Astrocyte (in vitro differentiated cells and primary cell): ENCODE results near the gene DGKG. TPM values are rescaled to one million over a fixed set of nuclear protein-coding genes. Genes with fewer than 3 reads are reported as not detected.

Experiments used
- DNase-seq: peaks from one replicate; pipeline ENCODE4 v3.0.0-alpha.2; 2010; ENCODE audit warnings: low read depth
- FAIRE-seq: peaks from 2 replicates; lab custom pipeline; 2011; peaks lifted over from hg19 to GRCh38; lab: Jason Lieb, UNC
- H2AFZ ChIP-seq: 2 replicates; pipeline ENCODE4 v1.6.0; 2012; ENCODE audit warnings: low read depth, low read length, inconsistent platforms
- H3K27ac ChIP-seq: 2 replicates; pipeline ENCODE4 v1.5.1; 2011; ENCODE audit warnings: low read depth, low read length, inconsistent platforms
- H3K27me3 ChIP-seq: 2 replicates; pipeline ENCODE4 v1.6.0; 2011; ENCODE audit warnings: low read length, inconsistent platforms; ENCODE audit not compliant: insufficient read depth
- H3K36me3 ChIP-seq: 2 replicates; pipeline ENCODE4 v1.5.1; 2011; ENCODE audit warnings: low read length, inconsistent platforms; ENCODE audit not compliant: insufficient read depth
- H3K4me1 ChIP-seq: 2 replicates; pipeline ENCODE4 v1.5.1; 2011; ENCODE audit warnings: low read length, inconsistent platforms; ENCODE audit not compliant: insufficient read depth
- H3K4me2 ChIP-seq: 2 replicates; pipeline ENCODE4 v1.6.0; 2012; ENCODE audit warnings: low read length, inconsistent platforms
- H3K4me3 ChIP-seq: 2 replicates; pipeline ENCODE4 v1.5.1; 2011; ENCODE audit warnings: low read depth, mild to moderate bottlenecking, low read length, inconsistent platforms; ENCODE audit not compliant: insufficient read depth
- H3K79me2 ChIP-seq: 2 replicates; pipeline ENCODE4 v1.6.0; 2012; ENCODE audit warnings: mild to moderate bottlenecking, low read length, inconsistent platforms; ENCODE audit not compliant: insufficient read depth
- H3K9ac ChIP-seq: 2 replicates; pipeline ENCODE4 v1.6.0; 2012; ENCODE audit warnings: mild to moderate bottlenecking, low read length, inconsistent platforms
- H3K9me3 ChIP-seq: 2 replicates; pipeline ENCODE4 v1.5.1; 2012; ENCODE audit warnings: low read depth, mild to moderate bottlenecking, low read length, inconsistent platforms; ENCODE audit not compliant: insufficient read depth
- H4K20me1 ChIP-seq: 2 replicates; pipeline ENCODE4 v1.6.0; 2012; ENCODE audit warnings: low read length, inconsistent platforms; ENCODE audit not compliant: insufficient read depth
- H3K27ac Mint-ChIP-seq: one replicate; pipeline ENCODE4 v1.8.0; 2021; ENCODE audit warnings: mild to moderate bottlenecking, mixed read lengths; ENCODE audit not compliant: unreplicated experiment
- H3K27me3 Mint-ChIP-seq: one replicate; pipeline ENCODE4 v1.8.0; 2021; ENCODE audit warnings: low read depth, mixed read lengths; ENCODE audit not compliant: unreplicated experiment
- H3K36me3 Mint-ChIP-seq: one replicate; pipeline ENCODE4 v1.8.0; 2021; ENCODE audit warnings: low read depth, mixed read lengths; ENCODE audit not compliant: unreplicated experiment
- H3K4me1 Mint-ChIP-seq: one replicate; pipeline ENCODE4 v1.8.0; 2021; ENCODE audit warnings: low read depth, mixed read lengths; ENCODE audit not compliant: unreplicated experiment
- H3K4me3 Mint-ChIP-seq: one replicate; pipeline ENCODE4 v1.8.0; 2021; ENCODE audit warnings: mild to moderate bottlenecking, moderate library complexity, mixed read lengths; ENCODE audit not compliant: unreplicated experiment
- H3K9me3 Mint-ChIP-seq: one replicate; pipeline ENCODE4 v1.8.0; 2021; ENCODE audit warnings: mild to moderate bottlenecking, mixed read lengths; ENCODE audit not compliant: unreplicated experiment
- EZH2 ChIP-seq: IDR thresholded peaks from 2 replicates; pipeline ENCODE4 v1.6.1; 2012; ENCODE audit warnings: mild to moderate bottlenecking, low read length, inconsistent platforms; ENCODE audit not compliant: insufficient read depth
- total RNA-seq: library from RNA; stranded (reverse); gene quantifications from 2 replicates; pipeline ENCODE4 v1.2.1, GENCODE V29; 2021
- TF ChIP-seq, protein P1 (sequence below): IDR thresholded peaks from 2 replicates; pipeline ENCODE4 v1.5.1; 2011; ENCODE audit warnings: low read depth, mild to moderate bottlenecking, inconsistent platforms, low read length, moderate library complexity; ENCODE audit not compliant: insufficient read depth

DGKG gene
- total RNA-seq, 1 donor from 2014 or later = 0.64 TPM

DNA sequence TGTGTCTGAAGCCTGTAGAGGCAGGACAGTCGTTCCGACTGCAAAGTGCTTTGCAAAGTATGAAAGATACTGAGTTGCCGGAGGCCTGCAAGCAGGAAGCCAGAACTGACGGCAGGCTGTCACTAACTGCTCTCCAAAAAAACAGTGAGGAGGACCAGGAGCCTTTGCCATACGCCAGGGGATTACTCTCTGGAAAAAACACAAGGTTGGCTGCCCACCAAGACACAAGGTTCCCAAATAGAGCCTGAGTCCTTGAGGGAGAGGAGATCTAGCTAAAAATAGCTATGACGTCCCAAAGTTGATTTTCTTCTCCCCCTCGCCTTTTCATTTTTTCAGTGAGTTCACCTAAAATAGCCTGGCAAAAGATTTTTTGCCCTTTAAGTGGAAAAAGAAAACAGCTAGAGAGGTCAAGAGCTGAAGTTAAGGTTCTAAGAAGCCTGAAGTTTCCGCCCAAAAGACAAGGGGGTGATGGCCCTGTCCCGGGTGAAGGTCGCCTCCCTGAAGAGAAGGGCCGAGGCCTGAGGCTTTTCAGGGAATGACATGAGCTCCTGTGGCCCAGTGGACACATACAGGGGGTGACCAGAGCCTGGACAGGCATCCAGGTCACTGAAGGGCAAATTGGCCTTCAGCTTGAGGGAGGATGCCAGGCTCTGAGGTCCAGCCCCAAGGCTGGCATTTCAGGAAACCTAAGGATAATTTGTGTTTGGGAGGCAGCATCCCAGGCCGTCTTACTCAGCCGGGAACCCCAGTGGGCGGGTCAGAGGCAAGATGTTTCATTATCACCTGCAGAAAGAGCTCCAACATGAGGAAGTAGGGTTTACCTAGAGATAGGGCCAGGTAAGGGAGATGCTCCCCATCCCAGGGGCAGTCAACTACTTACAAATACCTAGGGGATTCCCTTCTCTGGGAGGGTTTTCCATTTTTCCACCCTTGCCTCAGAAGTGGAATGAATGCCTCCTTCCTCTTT is 44.9 kb upstream of the DGKG start:
- Mint-ChIP-seq H3K36me3 (no peaks in the 10 kb centered on the region), H3K9me3 (peaks cover 15% of the 10 kb centered on the region), H3K4me3 (no peak overlapping the region), H3K27me3 (peaks cover 35% of the 10 kb centered on the region), H3K27ac (no peak overlapping the region), H3K4me1 (no peaks in the 10 kb centered on the region)
- Histone ChIP-seq H3K36me3 (no peaks in the 10 kb centered on the region), H3K4me1 (no peaks in the 10 kb centered on the region), H3K4me2 (no peak overlapping the region), H3K4me3 (no peak overlapping the region), H3K27me3 (peaks cover 6% of the 10 kb centered on the region), H3K27ac (no peak overlapping the region), H2AFZ (no peak overlapping the region), H3K9me3 (no peaks in the 10 kb centered on the region), H4K20me1 (no peaks in the 10 kb centered on the region), H3K9ac (no peak overlapping the region), H3K79me2 (no peaks in the 10 kb centered on the region)
- FAIRE-seq = no peak
- DNase-seq = no peak
- no peak for TF ChIP-seq EZH2
- TF ChIP-seq, protein P1, sequence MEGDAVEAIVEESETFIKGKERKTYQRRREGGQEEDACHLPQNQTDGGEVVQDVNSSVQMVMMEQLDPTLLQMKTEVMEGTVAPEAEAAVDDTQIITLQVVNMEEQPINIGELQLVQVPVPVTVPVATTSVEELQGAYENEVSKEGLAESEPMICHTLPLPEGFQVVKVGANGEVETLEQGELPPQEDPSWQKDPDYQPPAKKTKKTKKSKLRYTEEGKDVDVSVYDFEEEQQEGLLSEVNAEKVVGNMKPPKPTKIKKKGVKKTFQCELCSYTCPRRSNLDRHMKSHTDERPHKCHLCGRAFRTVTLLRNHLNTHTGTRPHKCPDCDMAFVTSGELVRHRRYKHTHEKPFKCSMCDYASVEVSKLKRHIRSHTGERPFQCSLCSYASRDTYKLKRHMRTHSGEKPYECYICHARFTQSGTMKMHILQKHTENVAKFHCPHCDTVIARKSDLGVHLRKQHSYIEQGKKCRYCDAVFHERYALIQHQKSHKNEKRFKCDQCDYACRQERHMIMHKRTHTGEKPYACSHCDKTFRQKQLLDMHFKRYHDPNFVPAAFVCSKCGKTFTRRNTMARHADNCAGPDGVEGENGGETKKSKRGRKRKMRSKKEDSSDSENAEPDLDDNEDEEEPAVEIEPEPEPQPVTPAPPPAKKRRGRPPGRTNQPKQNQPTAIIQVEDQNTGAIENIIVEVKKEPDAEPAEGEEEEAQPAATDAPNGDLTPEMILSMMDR = no peak

DNA sequence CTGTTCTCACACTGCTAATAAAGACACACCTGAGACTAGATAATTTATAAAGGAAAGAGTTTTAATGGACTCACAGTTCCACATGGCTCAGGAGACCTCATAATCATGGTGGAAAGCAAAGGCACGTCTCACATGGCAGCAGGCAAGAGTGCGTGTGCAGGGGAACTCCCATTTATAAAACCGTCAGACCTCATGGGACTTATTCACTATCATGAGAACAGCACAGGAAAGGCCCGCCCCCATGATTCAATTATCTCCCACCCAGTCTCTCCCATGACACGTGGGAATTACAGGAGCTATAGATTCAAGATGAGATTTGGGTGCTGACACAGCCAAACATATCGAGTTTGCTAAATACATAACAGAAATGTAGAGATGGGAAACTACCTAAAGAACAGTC is 39.5 kb upstream of the DGKG start:
- Histone ChIP-seq H3K27ac (no peak overlapping the region), H3K79me2 (no peaks in the 10 kb centered on the region), H4K20me1 (no peaks in the 10 kb centered on the region), H3K4me3 (no peak overlapping the region), H3K36me3 (no peaks in the 10 kb centered on the region), H3K9me3 (no peaks in the 10 kb centered on the region), H3K4me1 (no peaks in the 10 kb centered on the region), H3K4me2 (no peak overlapping the region), H3K9ac (no peak overlapping the region), H2AFZ (no peak overlapping the region), H3K27me3 (peaks cover 6% of the 10 kb centered on the region)
- Mint-ChIP-seq H3K36me3 (no peaks in the 10 kb centered on the region), H3K4me3 (no peak overlapping the region), H3K27ac (no peak overlapping the region), H3K9me3 (peaks cover 2% of the 10 kb centered on the region), H3K27me3 (peaks cover 1% of the 10 kb centered on the region), H3K4me1 (peaks cover 11% of the 10 kb centered on the region)
- no peak for DNase-seq
- no peak for FAIRE-seq
- TF ChIP-seq EZH2 = no peak
- TF ChIP-seq, protein P1 = no peak

DNA sequence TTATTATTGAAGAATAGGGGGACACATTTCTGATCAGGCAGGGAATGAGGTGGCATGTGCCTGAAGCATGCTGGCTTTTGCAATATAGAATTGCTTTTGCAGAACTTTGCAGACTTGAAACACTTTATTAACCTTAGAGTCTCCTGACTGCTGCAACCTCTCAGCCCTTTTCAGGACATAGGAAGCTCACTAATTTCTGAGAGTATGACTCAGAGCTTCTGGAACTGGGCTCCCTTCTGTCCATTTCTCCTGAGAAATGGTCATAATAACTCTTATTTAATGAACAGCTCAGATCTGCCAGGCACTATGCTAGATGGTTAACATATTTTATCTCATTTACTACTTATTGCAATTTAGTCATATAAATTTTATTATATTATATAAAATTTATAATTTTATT is 38.6 kb upstream of the DGKG start:
- Histone ChIP-seq H3K4me2 (no peak overlapping the region), H2AFZ (no peak overlapping the region), H3K27me3 (peaks cover 6% of the 10 kb centered on the region), H3K4me3 (no peak overlapping the region), H3K36me3 (no peaks in the 10 kb centered on the region), H3K79me2 (no peaks in the 10 kb centered on the region), H3K4me1 (no peaks in the 10 kb centered on the region), H3K27ac (no peak overlapping the region), H4K20me1 (no peaks in the 10 kb centered on the region), H3K9ac (no peak overlapping the region), H3K9me3 (no peaks in the 10 kb centered on the region)
- Mint-ChIP-seq H3K9me3 (peaks cover 2% of the 10 kb centered on the region), H3K4me1 (peaks cover 11% of the 10 kb centered on the region), H3K27me3 (peaks cover 1% of the 10 kb centered on the region), H3K27ac (no peak overlapping the region), H3K4me3 (no peak overlapping the region), H3K36me3 (no peaks in the 10 kb centered on the region)
- FAIRE-seq (no peak), DNase-seq (no peak)
- TF ChIP-seq, protein P1 = no peak
- no peak for TF ChIP-seq EZH2
